HG03442 (cell line): ENCODE results near the gene SLC30A1.
"Not testable (repeated sequence)": the region's sequence is repeated elsewhere in the genome, so short reads cannot be mapped to it uniquely, and the experiment has no call there.

Experiments
- ATAC-seq: cut with Tn5 transposase; IDR thresholded peaks from one replicate; pipeline ENCODE4 v1.9.1; 2021; ENCODE audit warnings: mild to moderate bottlenecking, moderate library complexity; ENCODE audit not compliant: unreplicated experiment

SLC30A1 gene

DNA sequence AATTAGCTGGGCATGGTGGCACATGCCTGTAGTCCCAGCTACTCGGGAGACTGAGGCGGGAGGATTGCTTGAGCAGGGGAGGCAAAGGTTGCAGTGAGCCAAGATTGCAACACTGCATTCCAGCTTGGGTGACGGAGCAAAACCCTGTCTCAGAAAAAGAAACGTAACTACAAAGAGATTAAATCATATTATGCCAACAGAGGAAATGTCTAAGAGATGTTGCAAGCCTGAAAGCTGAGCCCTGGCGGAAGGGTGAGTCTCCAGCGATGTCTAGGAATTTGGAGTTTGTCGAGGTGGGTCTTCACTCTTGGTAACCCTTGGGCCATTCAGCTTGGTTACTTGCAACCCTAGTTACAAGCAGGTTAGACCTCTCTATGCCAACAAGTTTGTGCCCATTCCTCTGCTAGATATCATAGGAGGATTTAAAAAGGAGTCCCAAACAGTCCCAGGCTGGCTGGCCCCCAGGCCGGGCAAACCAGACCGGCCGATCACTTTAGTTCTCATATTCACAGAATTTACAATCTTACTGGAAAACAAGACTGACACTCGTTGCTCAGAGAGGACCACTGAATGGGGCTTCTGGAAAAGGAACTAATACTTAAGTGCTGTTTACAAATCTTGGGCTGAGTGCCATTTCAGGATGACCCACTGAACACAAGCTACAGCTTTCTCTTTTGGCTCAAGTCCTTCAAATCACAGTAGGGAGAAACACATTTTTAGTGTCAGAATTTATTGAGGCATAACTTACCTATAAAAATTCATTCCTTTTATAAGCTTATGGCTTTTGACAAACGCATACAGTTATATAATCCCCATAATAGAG is 27.1 kb downstream of the SLC30A1 start:
- ATAC-seq = no peak

DNA sequence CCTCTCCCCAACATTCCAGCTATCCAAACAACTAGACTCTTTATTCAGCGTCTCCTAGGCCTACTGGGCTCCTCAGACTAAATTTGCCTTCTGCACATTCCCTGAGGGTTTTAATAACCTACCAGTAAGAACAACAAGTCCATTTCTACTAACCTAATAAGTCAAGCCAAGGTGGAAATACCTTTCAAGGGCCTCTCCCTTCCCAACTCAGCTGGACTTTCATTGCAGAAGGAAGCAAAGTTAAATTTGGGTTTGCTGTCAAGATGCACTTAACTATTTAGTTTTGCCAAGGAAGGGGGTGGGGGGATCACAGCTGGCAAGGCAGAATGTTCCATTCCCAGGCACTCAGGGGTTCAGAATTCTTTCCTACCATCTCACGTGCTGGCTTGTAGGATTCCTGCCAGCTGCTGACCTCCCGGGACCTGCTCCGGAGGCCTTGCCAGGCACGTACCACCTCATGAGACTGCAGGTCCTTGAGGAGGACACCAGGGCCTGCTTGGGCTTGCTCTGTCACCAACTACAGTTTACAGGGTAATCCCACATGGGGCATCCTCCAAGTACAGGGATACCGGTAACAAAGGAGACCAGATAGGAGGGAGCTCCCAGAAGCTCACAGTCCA is 29.8 kb downstream of the SLC30A1 start:
- ATAC-seq = no peak

DNA sequence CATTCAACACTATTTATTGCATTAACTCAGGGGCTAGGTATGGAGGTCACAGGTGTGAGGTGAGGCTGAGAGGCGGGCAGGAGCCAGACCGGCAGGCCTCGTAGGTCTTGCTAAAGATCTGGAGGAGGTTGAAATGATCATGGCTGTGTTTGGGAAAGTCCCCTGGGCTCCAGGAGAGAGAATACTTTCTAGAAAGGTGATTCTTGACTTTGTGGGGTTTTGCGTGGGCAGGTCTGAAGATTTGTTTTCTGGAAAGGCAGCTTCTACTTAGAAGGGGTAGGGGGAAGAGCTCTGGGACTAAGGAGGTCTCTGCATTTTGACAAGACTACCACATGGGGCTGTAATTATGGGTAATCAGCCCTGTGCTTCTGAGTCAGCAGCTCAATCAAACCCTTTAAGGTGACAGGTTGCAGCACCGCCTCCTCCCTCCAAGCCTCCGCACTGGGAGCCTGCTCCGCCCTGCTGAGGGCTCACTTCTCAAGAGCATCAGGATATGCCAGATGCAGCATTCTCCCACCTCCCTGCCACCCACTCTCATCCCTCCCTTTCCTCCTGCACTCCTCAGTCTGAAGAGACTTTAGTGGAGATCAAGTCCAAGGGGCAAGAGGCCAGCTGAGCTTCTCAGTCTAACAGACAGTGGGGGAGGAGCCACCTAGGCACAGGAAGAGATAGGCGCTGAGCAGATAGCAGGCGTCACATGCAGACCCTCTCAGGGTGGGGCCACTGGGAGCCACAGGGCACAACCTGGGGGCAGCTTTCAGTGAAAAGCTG is 30.5 kb downstream of the SLC30A1 start:
- no peak for ATAC-seq

DNA sequence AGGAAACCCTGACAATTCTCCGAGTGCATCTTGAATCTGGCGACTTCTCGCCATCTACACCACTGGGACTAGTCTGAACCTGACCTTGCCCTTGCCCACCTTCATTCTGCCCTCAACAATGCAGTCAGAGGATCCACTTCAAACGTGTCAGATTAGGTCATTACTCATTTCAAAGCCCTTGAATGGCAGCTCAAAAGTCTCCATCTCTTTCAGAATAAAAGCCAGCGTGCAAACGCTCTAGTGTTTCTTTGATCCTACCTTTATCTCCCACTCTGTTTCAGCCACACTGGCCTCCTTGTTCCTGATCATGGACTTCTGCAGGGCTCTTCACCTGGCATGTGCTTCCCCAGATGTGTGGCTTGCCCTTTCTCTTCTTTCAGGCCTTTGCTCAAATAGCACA is 31.3 kb downstream of the SLC30A1 start:
- no peak for ATAC-seq

DNA sequence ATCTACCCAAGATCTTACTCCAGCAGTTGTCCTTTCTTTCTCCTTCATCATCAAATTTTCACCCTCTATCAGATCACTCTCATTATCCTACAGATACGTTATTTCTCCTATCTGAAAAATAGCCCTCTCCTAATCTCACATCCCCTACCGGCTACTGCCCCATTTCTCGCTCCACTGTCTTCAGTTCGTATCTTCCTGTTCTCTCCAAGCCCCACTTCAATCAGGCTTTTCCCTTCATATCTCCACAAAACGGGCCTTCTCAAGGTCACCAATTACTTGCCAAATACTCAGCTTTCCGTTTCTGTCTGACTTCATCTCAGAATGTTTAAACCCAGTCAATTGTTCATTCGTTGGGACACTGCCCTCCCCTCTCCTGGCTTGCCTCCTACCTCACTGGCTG is 32.4 kb downstream of the SLC30A1 start:
- ATAC-seq = no peak

DNA sequence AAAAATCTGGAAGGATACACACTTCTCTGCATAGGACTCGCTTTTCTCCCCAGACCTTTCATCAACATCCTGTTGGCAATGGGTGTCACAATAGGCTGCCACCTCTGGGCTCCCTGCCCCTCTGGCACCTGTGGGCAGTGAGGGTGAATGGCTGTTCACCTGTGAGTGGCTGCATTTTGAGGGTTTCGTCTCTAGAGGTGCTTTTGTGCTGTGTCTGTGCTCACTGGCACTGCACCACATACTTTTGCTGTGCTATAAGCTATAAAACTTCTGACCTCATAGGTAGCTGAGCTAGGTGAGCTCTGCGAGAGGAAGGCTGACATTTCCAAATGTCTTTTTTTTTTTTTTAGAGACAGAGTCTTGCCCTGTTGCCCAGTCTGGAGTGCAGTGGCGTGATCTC is 35.9 kb downstream of the SLC30A1 start:
- no peak for ATAC-seq

DNA sequence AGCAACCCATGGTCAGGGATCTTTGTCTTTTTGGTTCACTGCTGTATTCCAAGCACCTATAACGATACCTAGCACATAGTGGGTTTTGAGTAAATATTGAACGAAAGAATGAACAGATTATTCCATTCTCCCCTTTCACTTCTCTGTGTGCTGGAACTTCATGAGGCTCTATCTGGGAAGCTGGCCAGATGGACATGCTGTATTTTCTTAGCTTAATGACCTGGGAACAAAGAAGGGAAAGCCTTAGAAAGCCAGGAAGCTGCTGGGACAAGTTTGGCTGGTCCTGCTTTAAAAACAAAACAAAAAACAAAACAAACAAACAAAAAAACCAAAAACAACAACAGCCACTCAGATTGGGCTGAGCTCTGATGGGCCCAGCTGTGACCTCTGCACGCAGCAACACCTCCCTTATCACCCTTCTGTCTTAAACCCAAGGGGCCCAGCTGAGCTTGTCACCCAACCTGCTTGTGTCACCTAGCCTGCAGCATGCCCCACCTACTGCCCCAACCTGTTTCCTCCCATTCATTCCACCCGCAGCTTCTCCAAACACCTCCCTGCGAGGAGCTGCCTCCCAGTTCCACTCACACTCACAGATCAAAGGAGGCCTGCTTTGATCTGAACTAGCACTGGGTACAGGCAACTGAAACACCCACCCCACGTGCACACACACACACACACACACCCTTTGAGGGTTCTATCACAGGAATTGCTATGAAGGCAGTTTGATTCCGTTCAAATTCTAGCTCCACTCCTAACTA is 37.1 kb downstream of the SLC30A1 start:
- ATAC-seq = no peak

DNA sequence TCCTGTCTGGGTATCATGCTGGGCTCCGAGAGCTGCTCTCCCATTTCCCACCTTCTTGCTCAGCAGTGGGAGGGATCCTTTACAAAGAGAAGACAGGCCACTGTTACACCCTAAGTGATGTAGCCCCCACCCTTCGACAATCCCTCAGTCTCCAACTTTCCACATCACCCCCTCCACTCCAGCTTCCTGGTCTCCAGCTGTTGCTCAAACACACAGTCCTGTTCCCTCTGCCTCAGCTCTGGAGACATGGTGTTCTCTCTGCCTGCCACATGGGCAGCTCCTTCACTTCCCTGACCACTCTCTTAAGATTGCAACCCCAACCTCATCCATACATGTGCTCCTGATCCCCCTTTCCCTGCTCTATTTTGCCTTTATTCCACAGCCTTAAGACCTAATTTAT is 37.7 kb downstream of the SLC30A1 start:
- no peak for ATAC-seq

DNA sequence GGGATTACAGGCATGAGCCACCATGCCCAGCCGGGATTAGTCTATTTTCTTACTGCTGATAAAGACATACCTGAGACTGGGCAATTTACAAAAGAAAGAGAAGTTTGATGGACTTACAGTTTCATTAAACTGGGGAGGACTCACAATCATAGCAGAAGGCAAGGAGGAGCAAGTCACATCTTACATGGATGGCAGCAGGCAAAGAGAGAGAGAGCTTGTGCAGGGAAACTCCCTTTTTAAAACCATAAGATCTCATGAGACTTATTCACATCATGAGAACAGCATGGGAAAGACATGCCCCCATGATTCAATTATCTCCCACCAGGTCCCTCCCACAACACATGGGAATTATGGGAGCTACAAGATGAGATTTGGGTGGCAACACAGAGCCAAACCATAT is 38.1 kb downstream of the SLC30A1 start:
- ATAC-seq = not testable (repeated sequence)

DNA sequence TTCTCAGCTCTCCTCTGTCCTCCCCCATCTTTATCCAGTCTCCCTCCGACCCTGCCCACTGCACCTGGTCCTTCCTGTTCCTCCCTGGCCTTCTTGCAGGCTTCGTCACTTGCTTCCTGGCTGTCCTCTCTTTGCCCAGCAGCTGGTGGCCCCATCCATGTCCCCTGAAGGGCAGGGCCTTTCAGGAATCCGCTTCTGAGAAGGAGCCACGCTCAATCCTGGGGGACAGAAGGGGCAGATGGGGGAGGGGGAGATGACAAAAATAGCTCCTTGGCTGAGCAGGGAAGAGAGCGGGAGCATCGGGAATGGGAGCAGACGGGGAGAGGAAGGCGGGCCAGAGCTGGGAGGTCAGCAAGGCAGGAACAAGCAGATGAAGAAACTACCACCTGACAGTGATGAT is 40.7 kb downstream of the SLC30A1 start:
- no peak for ATAC-seq

DNA sequence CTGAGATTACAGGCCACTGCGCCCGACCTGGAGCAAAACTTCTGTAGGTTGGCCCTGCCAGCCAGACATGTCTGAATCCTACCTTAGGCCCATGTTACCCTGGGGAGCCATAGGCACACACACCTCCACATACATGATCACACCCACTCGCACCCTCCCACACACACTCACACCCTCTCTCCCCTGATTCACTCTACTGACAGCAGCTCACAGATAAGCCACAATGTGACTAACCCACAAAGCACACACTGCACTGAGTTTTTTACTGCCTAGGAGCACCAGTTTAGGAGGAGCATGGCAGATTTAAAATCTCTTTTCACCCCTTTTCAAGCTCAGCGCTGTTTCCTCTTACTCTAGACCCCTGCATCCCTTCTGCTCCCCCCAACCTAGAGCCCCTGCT is 41.7 kb downstream of the SLC30A1 start:
- no peak for ATAC-seq

DNA sequence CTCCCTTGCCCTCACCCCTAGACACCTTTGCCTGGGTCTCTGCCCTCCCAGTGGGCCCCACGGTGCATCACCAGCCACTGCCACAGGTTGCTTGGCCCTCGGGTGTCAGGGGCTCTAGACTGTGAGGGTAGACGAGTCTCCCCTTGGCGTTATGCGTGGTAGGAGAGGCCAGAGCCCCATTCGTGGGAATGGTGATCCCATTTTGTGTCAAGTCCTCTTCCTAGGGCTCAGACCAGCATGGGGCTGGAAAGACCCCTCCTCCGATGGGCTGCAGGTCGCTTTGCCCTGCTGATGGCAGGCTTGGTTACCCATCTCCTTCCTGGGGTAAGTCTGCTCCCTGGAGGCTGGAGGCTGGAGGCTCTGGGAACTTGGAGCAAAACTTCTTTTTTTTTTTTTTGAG is 42.4 kb downstream of the SLC30A1 start:
- ATAC-seq = no peak

DNA sequence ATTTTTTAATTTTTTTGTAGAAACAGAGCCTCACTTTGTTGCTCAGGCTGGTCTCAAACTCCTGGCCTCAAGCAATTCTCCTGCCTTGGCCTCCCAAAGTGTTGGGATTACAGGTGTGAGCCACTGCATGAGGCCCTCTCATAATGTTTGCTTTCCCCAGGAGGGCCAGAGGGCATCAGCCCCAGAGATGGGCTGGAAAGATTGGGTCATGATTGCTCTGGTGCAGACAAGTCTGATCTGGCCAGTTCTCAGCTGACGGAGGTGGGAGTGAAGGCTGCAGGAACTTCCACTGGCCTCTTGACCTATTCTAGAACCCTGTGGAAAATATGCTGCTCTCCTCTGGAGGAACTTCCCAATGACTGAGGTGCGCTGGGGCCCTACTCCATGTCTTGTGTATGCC is 43.6 kb downstream of the SLC30A1 start:
- ATAC-seq = no peak

DNA sequence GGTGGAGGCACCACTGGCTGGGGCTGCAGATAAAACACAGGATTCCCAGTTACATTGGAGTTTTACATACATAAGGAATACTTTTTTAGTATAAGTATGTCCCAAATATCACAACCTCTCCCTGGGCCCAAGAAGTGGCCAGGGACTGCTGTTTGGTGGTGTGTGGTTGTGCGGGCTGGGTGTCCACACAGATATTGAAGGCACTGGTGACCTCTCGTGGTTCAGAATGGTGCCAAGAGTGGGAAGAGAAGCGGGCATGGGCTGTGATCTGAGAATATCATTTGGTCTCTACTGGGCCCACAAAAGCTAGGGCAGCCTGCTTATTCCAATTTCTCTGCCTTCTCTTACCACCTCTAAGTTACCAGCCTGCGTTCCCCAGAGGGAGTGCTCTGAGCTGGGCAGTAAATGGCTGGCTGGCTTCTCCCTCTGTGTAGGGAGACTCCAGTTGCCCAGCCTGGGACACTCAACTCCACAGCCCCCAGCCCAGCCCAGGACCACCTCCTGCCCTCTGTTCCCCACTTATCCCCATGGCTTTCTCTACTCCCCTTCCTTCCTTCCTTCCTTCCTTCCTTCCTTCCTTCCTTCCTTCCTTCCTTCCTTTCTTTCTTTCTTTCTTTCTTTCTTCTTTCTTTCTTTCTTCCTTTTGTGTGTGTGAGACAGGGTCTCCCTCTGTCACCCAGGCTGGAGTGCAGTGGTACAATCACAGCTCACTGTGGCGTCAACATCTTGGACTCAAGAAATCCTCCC is 44.2 kb downstream of the SLC30A1 start:
- ATAC-seq = no peak

DNA sequence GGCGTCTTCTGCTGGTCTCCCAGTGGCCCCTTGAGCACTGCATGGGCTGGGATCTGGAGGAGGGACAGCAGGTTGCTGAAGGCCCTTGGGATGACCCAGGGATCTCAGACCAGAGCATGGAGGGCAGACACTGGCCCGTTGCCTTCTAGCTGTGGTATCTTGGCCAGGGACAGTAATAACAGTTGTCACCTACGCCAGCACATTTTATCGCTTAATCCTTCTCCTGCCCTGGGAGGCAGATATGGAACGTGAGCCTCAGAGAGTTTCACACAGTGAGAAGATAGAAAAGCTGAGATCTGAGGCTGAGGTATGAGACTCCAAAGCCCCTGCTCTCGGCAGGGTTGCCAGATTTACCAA is 46.9 kb downstream of the SLC30A1 start:
- no peak for ATAC-seq

DNA sequence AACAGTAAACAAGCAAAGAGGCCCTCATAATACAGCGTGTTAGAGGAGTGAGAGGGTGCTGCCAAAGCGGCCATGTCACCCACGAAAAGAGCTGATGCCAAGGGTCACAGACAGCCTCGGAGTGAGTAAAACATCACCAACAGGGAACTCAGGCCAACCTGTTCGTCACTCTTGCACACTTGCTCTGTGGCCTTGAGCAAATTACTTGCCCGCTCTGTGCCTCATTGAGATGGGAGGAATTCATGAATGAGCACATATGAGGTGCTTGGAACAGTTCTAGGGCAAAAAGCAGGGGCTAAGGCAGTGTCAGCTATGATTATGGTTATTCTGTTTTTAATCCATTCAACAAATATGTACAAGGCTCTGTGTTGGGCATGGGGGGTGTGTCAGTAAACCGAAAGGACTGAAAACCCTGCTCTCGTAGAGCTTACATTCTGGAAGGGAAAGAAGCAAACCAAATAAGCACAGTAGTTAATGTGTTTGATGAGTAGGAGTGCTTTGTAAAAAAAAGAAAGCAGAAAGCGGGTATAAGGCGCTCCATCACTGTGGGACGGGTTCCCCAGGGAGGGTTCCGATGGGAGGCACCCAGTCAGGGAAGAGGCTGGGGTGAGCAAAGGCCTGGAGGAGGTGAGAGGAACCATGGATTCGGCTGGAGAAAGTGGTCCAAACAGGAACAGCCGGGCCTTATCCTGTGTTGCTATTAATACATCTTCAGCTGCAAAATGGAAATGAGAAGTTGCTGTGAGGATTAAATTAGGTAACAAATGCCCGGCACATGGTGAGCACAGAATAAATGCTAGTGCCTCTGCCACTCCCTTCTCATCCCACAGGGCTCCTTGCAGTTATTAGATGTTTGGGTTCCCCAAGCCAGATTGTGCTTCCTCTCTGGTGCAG is 47.5 kb downstream of the SLC30A1 start:
- no peak for ATAC-seq

DNA sequence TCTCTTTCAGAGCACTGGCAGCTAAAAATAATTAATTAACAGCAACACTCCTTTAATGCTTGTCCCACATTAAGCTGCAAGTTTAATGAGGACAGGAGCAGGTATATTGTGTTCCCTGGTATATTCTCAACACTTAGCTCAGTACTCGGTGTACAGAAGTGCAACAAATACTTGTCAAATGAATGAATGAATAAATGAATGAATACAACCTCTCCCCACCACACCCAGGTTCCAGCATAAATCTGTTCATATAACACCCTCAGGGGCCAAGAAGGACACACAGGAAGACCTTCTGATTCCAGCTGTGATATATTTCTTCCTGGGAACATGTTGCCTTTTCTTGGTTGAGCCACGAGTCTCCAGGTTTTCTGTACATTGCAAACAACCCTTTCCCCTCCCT is 48.9 kb downstream of the SLC30A1 start:
- no peak for ATAC-seq

DNA sequence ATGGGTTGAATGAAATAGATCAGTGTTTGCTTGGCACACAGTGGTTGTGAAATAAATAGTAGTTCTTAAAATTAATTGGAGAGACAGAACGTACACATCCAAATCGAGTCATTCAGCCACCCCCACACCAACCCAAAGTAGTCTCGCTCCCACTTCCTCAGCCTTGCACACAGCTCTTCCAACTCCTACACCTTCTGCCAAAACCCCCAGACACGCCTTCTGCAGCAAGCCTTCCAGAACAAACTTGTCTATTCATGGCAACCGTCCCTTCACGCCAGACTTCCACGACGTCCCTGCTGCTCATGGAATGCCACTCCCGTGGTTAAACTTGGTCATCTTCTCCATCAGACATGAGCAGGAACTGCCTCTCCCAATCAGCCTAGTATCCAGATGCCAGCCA is 49.5 kb downstream of the SLC30A1 start:
- no peak for ATAC-seq

DNA sequence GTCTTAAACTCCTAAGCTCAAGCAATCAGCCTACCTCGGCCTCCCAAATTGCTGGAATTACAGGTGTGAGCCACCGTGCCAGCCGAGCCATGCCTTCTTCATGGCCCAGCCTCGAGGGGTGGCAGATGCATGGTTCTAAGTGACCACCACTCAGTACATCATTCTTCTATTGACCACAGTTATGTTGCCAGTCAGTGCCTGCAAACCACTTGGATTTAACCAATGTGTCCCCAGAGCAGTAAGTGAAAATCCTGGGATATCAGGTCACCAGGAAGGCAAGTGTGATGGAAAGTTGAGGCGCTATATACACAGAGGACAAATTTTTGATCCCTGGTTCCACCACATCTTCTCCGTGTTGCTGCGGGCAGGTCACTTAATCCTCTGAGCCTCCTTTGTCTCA is 50.0 kb downstream of the SLC30A1 start:
- no peak for ATAC-seq

DNA sequence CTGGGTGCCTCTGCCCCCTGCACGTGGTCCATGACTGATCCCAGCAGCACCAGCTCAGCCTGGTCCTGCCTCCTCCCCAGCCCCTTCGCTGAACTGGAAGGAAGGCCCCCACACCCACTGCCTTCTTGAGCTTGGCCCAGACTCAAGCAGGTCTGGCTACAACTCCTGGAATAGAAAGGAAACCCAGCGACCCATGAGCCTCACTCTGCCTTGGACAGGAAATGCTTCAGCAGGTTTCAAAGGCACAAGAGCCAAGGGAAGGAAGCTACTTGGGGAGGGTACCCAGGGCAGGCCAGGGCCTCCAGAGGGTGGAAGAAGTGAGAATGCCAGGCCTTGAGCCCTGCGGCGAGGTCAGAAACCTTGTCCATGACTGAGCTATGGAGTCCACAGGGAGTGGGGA is 51.1 kb downstream of the SLC30A1 start:
- no peak for ATAC-seq
